GM12872 (cell line): ENCODE measurements around the gene CASP5.

Source experiments
- CTCF ChIP-seq: IDR thresholded peaks from 3 replicates; pipeline ENCODE4 v1.5.1; 2011; ENCODE audit warnings: low read depth, mild to moderate bottlenecking, low read length, moderate library complexity; ENCODE audit not compliant: insufficient read depth

CASP5 gene

GRCh38 chr11:105034813-105035620, 12.0 kb upstream of the CASP5 start, which contains the start of gene CASP1:
Gene CASP1, minus strand, starts transcription at chr11:105035144. Its CDS starts 31 bp downstream, at chr11:105035113.
- TF ChIP-seq CTCF = no peak

- TF ChIP-seq CTCF = no peak
Observed at GRCh38 chr11:105033781-105034180, 10.8 kb upstream of the CASP5 start.

GRCh38 chr11:105033343-105033742, 10.4 kb upstream of the CASP5 start:
- no peak for TF ChIP-seq CTCF

- TF ChIP-seq CTCF = no peak
Observed at GRCh38 chr11:105032495-105032894, 9.5 kb upstream of the CASP5 start.

- TF ChIP-seq CTCF = no peak
Observed at GRCh38 chr11:105027678-105028077, 4.7 kb upstream of the CASP5 start.

GRCh38 chr11:105024394-105024793, 1.4 kb upstream of the CASP5 start:
- TF ChIP-seq CTCF = no peak

- TF ChIP-seq CTCF = no peak
Observed at GRCh38 chr11:105022527-105022926, 441 bp downstream of the CASP5 start.
